B cell (primary cell): ENCODE results near the gene PFN1. TPM values are rescaled to one million over a fixed set of nuclear protein-coding genes. Genes with fewer than 3 reads are reported as not detected.

Experiments used
- ATAC-seq: fragments of 200-7000 bp; cut with Tn5 transposase; one replicate; pipeline ENCODE4 v1.10.0; 2021; ENCODE audit warnings: low read depth, mild to moderate bottlenecking, moderate number of reproducible peaks, moderate library complexity
- CTCF ChIA-PET: fragments of 350-600 bp; sonication (Branson Sonifier 250); formaldehyde crosslinking; loops from one replicate; lab custom pipeline; 2021; ENCODE audit warnings: antibody characterized with exemption, inconsistent platforms; lab: Charles Lee
- POLR2A ChIA-PET: fragments of 350-600 bp; sonication (Branson Sonifier 250); formaldehyde crosslinking; loops from one replicate; lab custom pipeline; 2021; ENCODE audit warnings: antibody characterized with exemption; lab: Charles Lee
- DNase-seq: peaks from one replicate; pipeline ENCODE4 v3.0.0; 2013
- H2AFZ ChIP-seq: 2 replicates; pipeline ENCODE4 v1.6.1; 2012; ENCODE audit warnings: mild to moderate bottlenecking, low read depth, low read length; ENCODE audit not compliant: insufficient read depth, poor library complexity, severe bottlenecking
- H3K27ac ChIP-seq, 2 donors: 1 replicate in 1 of 2; 2 replicates in 1 of 2; pipeline ENCODE4 v1.5.1; 2012 to 2013; ENCODE audit warnings: low read length in 2 of 2, mild to moderate bottlenecking in 2 of 2, moderate library complexity in 1 of 2
- H3K27me3 ChIP-seq, 4 experiments: fragments of 200-600 bp in 1 of 4; sonication (generic) in 1 of 4; replicated peaks in 1 of 4; 1 replicate in 2 of 4; 2 replicates in 2 of 4; pipeline versions ENCODE4 v1.6.1 to v1.7.0; 2013 to 2016; ENCODE audit warnings: low read length in 3 of 4, mild to moderate bottlenecking in 2 of 4, mixed read lengths in 1 of 4, moderate library complexity in 1 of 4; ENCODE audit not compliant: insufficient read depth in 4 of 4, control insufficient read depth in 3 of 4; ENCODE audit errors: control extremely low read depth in 1 of 4
- H3K36me3 ChIP-seq, 2 experiments: replicated peaks in 1 of 2; 1 replicate in 1 of 2; 2 replicates in 1 of 2; pipeline versions ENCODE4 v1.6.1 to v1.7.1; 2013; ENCODE audit warnings: low read length in 1 of 2; ENCODE audit not compliant: insufficient read depth in 2 of 2, control insufficient read depth in 1 of 2; ENCODE audit errors: control extremely low read depth in 1 of 2, extremely low read depth in 1 of 2
- H3K4me1 ChIP-seq, 2 donors: fragments of 200-600 bp in 1 of 2; sonication (generic) in 1 of 2; 1 replicate in 1 of 2; 2 replicates in 1 of 2; pipeline versions ENCODE4 v1.5.1 to v1.6.1; 2013 to 2017; ENCODE audit warnings: low read length in 2 of 2; ENCODE audit not compliant: control insufficient read depth in 2 of 2, insufficient read depth in 2 of 2
- H3K4me2 ChIP-seq: replicated peaks from 2 replicates; pipeline ENCODE3; 2012; ENCODE audit warnings: mild to moderate bottlenecking, low read depth, low read length; ENCODE audit not compliant: poor library complexity, severe bottlenecking
- H3K4me3 ChIP-seq, 5 experiments: fragments of 200-600 bp in 1 of 5; sonication (generic) in 1 of 5; 1 replicate in 3 of 5; 2 replicates in 2 of 5; pipeline versions ENCODE4 v1.5.1 to v1.7.0; 2011 to 2016; ENCODE audit warnings: low read length in 4 of 5, mild to moderate bottlenecking in 4 of 5, low read depth in 2 of 5, control low read depth in 1 of 5, moderate library complexity in 1 of 5; ENCODE audit not compliant: insufficient read depth in 1 of 5; ENCODE audit errors: control extremely low read depth in 1 of 5, extremely low read depth in 1 of 5
- H3K79me2 ChIP-seq: fragments of 200-600 bp; sonication (generic); one replicate; pipeline ENCODE4 v1.6.0; 2016; ENCODE audit warnings: low read length; ENCODE audit not compliant: control insufficient read depth, insufficient read depth
- H3K9ac ChIP-seq: fragments of 200-600 bp; sonication (generic); 2 replicates; pipeline ENCODE4 v1.6.1; 2017; ENCODE audit warnings: mild to moderate bottlenecking, low read length, moderate library complexity
- H3K9me3 ChIP-seq, 3 donors: one replicate each; pipeline versions ENCODE4 v1.6.1 to v1.7.1; 2013; ENCODE audit warnings: low read length in 2 of 3; ENCODE audit not compliant: control insufficient read depth in 2 of 3, insufficient read depth in 1 of 3; ENCODE audit errors: control extremely low read depth in 1 of 3
- H4K20me1 ChIP-seq: 2 replicates; pipeline ENCODE4 v1.6.0; 2012; ENCODE audit warnings: mild to moderate bottlenecking, low read length; ENCODE audit not compliant: insufficient read depth, control insufficient read depth, poor library complexity, severe bottlenecking
- H3K27ac Mint-ChIP-seq: one replicate; pipeline ENCODE4 v1.8.0; 2021; ENCODE audit warnings: mixed read lengths
- H3K27me3 Mint-ChIP-seq: one replicate; pipeline ENCODE4 v1.8.0; 2021; ENCODE audit warnings: mixed read lengths
- H3K4me1 Mint-ChIP-seq: one replicate; pipeline ENCODE4 v1.8.0; 2021; ENCODE audit warnings: mixed read lengths
- H3K4me3 Mint-ChIP-seq: one replicate; pipeline ENCODE4 v1.8.0; 2021; ENCODE audit warnings: mixed read lengths
- H3K9me3 Mint-ChIP-seq: one replicate; pipeline ENCODE4 v1.8.0; 2022; ENCODE audit warnings: mixed read lengths; ENCODE audit not compliant: insufficient read depth
- CTCF ChIP-seq: fragments of 200-600 bp; IDR thresholded peaks from one replicate; pipeline ENCODE4 v1.8.0; 2022; ENCODE audit warnings: antibody characterized with exemption, mild to moderate bottlenecking
- EZH2 ChIP-seq: IDR thresholded peaks from 2 replicates; pipeline ENCODE4 v1.6.1; 2012; ENCODE audit warnings: borderline replicate concordance, low read depth, mild to moderate bottlenecking, moderate library complexity, low read length; ENCODE audit not compliant: insufficient read depth, poor library complexity, severe bottlenecking
- WGBS: methylation state at CpG from one replicate; pipeline ENCODE4 v1.1.5; 2013; ENCODE audit warnings: missing lambda C conversion rate; ENCODE audit not compliant: insufficient coverage; 5-methylcytosine and 5-hydroxymethylcytosine counted together
- intact Hi-C: fragments of 100-400 bp; cut with micrococcal nuclease; formaldehyde crosslinking; loops from one replicate; pipeline ENCODE4 v1.10.0; 2022
- polyA plus RNA-seq: library from polyadenylated mRNA; depleted of rRNA; stranded (reverse); fragments of >200 nt; gene quantifications from 2 replicates; pipeline ENCODE4 v1.2.3, GENCODE V29; 2012
- total RNA-seq, 2 donors: library from RNA; stranded (reverse); fragments of 120-200 nt in 1 of 2; gene quantifications; 1 replicate in 1 of 2; 2 replicates in 1 of 2; pipeline versions ENCODE4 v1.2.3 to v1.2.4, GENCODE V29; 2013 to 2022

Gene PFN1
- total and polyA plus RNA-seq, 2 donors (not counting 1 experiment from before 2014, with no cell fraction given) = 330 to 609 TPM

- Histone ChIP-seq H3K9me3 (no peaks in the 10 kb centered on the region), H3K4me2 (no peak overlapping the region), H3K4me1 (peaks cover under 1 to 5% of the 10 kb centered on the region in 2 donors), H3K36me3 (no peaks in the 10 kb centered on the region), H3K9ac (no peak overlapping the region), H3K79me2 (no peaks in the 10 kb centered on the region), H4K20me1 (no peaks in the 10 kb centered on the region), H3K4me3 (no peak overlapping the region), H3K27ac (no peak overlapping the region), H3K27me3 (peaks cover 0 to 5% (median 0%) of the 10 kb centered on the region in 4 experiments), H2AFZ (no peak overlapping the region)
- DNase-seq (no peak), ATAC-seq (no peak)
- peaks cover 5% of the 10 kb centered on the region for H3K27me3 Mint-ChIP-seq
- H3K4me3 Mint-ChIP-seq = no peak overlapping the region
- no peaks in the 10 kb centered on the region for H3K4me1 Mint-ChIP-seq
- TF ChIP-seq CTCF = no peak
- no peak for TF ChIP-seq EZH2
- no peaks in the 10 kb centered on the region for H3K9me3 Mint-ChIP-seq
- WGBS = no CpG with 5 or more reads among the region's 1 CpG
- intact Hi-C loops = no loop called here
- no peak overlapping the region for H3K27ac Mint-ChIP-seq
- ChIA-PET POLR2A (interaction anchor here (0.6 kb wide), 1 partner anchor 112 kb away, joined by 3 read pairs; no protein-coding TSS in a partner anchor), CTCF (interaction anchor here (0.8 to 1.1 kb wide), 2 partner anchors 11 to 66 kb away, joined by 3 to 5 read pairs; partner anchors contain the start of gene CHRNE)
These were observed 34.3 kb downstream of the PFN1 start for GRCh38 chr17:4913994-4914393.

DNA sequence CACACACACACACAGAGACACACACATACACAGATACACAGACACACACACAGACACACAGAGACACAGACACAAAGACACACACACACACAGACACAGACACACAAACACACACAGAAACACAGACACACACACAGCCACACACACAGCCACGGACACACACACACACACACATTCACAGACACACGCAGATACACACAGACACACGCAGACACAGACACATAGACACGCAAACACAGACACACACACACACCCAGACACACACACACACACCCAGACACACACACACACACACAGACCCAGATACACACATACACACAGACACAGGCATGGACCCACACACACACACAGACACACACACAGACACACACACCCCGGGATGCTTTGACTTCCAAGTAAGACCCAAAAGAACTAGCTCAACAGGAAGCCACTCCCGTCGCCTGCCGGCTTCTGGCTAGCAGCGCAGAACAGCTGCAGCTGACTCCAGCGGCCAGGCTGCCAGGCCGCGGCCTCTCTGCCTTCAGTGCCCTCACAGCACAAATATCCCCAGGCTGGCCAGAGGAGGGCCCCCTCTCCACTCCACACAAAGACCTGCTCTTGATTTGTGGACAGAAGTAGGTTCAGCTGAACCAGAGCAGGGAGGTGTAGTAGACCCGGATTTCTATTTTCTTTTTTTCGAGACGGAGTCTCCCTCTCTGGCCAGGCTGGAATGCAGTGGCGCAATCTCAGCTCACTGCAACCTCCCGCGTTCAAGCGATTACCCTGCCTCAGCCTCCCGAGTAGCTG is 39.4 kb downstream of the PFN1 start:
- H3K9me3 ChIP-seq = no peaks in the 10 kb centered on the region
- intact Hi-C loops = loop anchor here (1.0 to 2.0 kb wide), 6 partner anchors 30 to 153 kb away; partner anchors contain the start of genes CAMTA2 and SPAG7
- WGBS = 22% methylated on average over 16 of the region's 20 CpGs
- no peak for TF ChIP-seq EZH2
- TF ChIP-seq CTCF = peak; percentile 74
- no peak overlapping the region for H3K4me3 ChIP-seq
- no peaks in the 10 kb centered on the region for H3K79me2 ChIP-seq
- H4K20me1 ChIP-seq = no peaks in the 10 kb centered on the region
- ChIA-PET POLR2A (interaction anchor here (0.6 to 2.1 kb wide), 12 partner anchors 31 to 155 kb away, joined by 3 to 11 read pairs (median 3); partner anchors contain the start of genes CAMTA2, RNF167 and SLC25A11), CTCF (interaction anchor here (0.8 to 2.9 kb wide), 30 partner anchors 10 to 344 kb away, joined by 3 to 39 read pairs (median 5); partner anchors contain the start of genes C17orf107, CAMTA2, ENO3 and RNF167)
- no peak overlapping the region for H3K27ac Mint-ChIP-seq
- H3K9me3 Mint-ChIP-seq = no peaks in the 10 kb centered on the region
- peaks cover 9% of the 10 kb centered on the region for H3K27me3 Mint-ChIP-seq
- DNase-seq (peak; percentile 84), ATAC-seq (peak; percentile 99)
- no peak overlapping the region for H3K9ac ChIP-seq
- H3K4me2 ChIP-seq = peak overlapping the region; percentile 42
- H3K36me3 ChIP-seq = no peaks in the 10 kb centered on the region
- no peaks in the 10 kb centered on the region for H3K4me1 Mint-ChIP-seq
- peaks cover 3 to 9% of the 10 kb centered on the region in 2 donors for H3K4me1 ChIP-seq
- H3K4me3 Mint-ChIP-seq = no peak overlapping the region
- peaks cover 0 to 11% (median 1%) of the 10 kb centered on the region in 4 experiments for H3K27me3 ChIP-seq
- no peak overlapping the region for H3K27ac ChIP-seq
- H2AFZ ChIP-seq = peak overlapping the region; percentile 78
